Ishikawa (cell line): Measurements from ENCODE around the gene TBXT.

ENCODE experiments used
- CEBPB ChIP-seq: IDR thresholded peaks from 2 replicates; pipeline ENCODE4 v1.6.1; 2012
- CREB1 ChIP-seq: IDR thresholded peaks from 2 replicates; pipeline ENCODE4 v1.6.1; 2012; ENCODE audit warnings: low read depth
- EGR1 ChIP-seq: IDR thresholded peaks from 2 replicates; pipeline ENCODE4 v1.6.1; 2012
- EP300 ChIP-seq: IDR thresholded peaks from 2 replicates; pipeline ENCODE4 v1.6.1; 2012; ENCODE audit warnings: borderline replicate concordance
- FOXM1 ChIP-seq: IDR thresholded peaks from 2 replicates; pipeline ENCODE4 v1.6.1; 2012; ENCODE audit warnings: low read depth, borderline replicate concordance
- MAX ChIP-seq: IDR thresholded peaks from 2 replicates; pipeline ENCODE4 v1.6.1; 2012
- RAD21 ChIP-seq: IDR thresholded peaks from 2 replicates; pipeline ENCODE4 v1.6.1; 2012; ENCODE audit warnings: low read depth
- REST ChIP-seq: IDR thresholded peaks from 2 replicates; pipeline ENCODE4 v1.6.1; 2012; ENCODE audit warnings: low read depth, mild to moderate bottlenecking
- TAF1 ChIP-seq: IDR thresholded peaks from 2 replicates; pipeline ENCODE4 v1.6.1; 2012; ENCODE audit warnings: low read depth, mild to moderate bottlenecking
- TCF12 ChIP-seq: IDR thresholded peaks from 2 replicates; pipeline ENCODE4 v1.6.1; 2012; ENCODE audit warnings: low read depth
- TEAD4 ChIP-seq: IDR thresholded peaks from 2 replicates; pipeline ENCODE4 v1.6.1; 2012
- USF1 ChIP-seq: IDR thresholded peaks from 2 replicates; pipeline ENCODE4 v1.6.1; 2012
- ZBTB7A ChIP-seq: IDR thresholded peaks from 2 replicates; pipeline ENCODE4 v1.6.1; 2012; ENCODE audit warnings: low read depth

The TBXT gene

GRCh38 chr6:166169549-166170421, 2.1 kb upstream of the TBXT start:
- TF ChIP-seq EP300: no peak

- TF ChIP-seq REST: no peak
- no peak for TF ChIP-seq ZBTB7A
- no peak for TF ChIP-seq USF1
- TF ChIP-seq FOXM1: no peak
Measured at GRCh38 chr6:166168616-166169548, 1.2 kb upstream of the TBXT start.

- TF ChIP-seq TCF12: no peak
- no peak for TF ChIP-seq CEBPB
- TF ChIP-seq REST: no peak
- no peak for TF ChIP-seq RAD21
- TF ChIP-seq FOXM1: no peak
Measured at GRCh38 chr6:166167258-166167731, 356 bp downstream of the TBXT start.

GRCh38 chr6:166166314-166167257, 1.1 kb downstream of the TBXT start:
- TF ChIP-seq TEAD4 (no peak), RAD21 (no peak), TCF12 (no peak), TAF1 (no peak), ZBTB7A (no peak), CREB1 (no peak), MAX (no peak), EP300 (no peak), FOXM1 (no peak), REST (no peak), EGR1 (no peak)
